ENCODE results near the gene SUCLG1. TPM values are rescaled to one million over a fixed set of nuclear protein-coding genes. Genes with fewer than 3 reads are reported as not detected.

Gene SUCLG1
- polyA plus RNA-seq, 1 of the 3 experiments (the other 2 are of a cell fraction): 32.7 TPM

Other genes with a start within 250 kb of the SUCLG1 start
- gene DNAH6, start 57.2 kb upstream of the SUCLG1 start, polyA plus RNA-seq (2012; rRNA removed): 0.03 TPM in 1 of 2 replicates, not detected in the other

All from SK-N-SH (cell line).